ENCODE measurements around the gene STX2.
"Not testable (repeated sequence)": the region's sequence is repeated elsewhere in the genome, so short reads cannot be mapped to it uniquely, and the experiment has no call there.

Gene STX2

DNA sequence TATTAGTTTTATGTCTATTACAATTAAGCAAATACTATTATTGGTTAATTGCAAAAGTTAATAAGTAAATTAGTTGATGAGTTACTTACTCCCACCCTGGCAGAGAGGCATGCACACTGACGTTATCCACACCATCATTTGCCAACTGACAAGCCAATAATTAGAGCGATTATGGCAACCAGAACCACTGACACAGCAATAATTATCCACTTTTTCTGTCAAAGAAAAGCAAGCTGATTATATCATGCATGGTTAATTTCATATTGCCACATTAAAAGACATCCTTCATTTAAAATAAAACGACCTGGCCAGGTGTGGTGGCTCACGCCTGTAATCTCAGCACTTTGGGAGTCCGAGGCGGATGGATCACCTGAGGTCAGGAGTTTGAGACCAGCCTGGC lies 43.1 kb downstream of the STX2 start:
- no peak for DNase-seq

DNA sequence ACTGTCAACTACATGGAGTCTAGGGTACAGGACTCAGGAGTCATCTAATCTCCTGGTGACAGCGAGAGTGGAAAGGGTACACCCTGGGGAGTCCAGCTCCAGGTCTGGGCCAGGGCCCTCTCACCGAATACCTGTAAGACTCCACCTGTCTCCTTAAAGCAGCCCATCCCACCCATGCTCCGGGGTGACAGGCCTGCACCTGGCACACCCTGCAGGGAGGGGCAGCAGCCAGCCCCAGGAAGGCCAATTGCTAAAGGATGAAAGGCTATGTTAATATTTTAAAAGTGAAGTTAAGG lies 45.5 kb downstream of the STX2 start:
- no peak for DNase-seq

- no peak for DNase-seq
Observed at GRCh38 chr12:130792821-130793553, 46.1 kb downstream of the STX2 start.

- DNase-seq, result no peak
Observed at GRCh38 chr12:130791629-130792028, 47.4 kb downstream of the STX2 start.

DNA sequence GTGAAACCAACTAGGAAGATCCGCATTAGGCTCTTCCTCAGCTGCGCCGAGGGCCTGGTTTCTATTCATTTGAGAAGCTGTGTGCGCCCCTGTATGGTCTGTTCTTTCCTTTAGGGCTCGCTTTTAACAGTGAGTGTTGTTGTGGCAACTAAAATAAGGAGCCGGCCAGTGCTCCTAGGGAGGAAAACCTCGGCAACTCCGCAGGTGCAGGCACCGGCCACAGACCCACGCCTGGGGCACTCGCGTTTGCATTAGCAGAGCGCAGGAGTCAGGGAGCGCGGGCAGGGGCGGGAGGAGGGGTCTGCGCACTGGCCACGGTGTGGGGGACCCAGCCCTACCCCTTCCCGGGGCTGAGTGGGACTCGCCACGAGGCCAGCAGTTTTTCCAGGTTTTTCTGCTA lies 50.5 kb downstream of the STX2 start:
- DNase-seq, result no peak

DNA sequence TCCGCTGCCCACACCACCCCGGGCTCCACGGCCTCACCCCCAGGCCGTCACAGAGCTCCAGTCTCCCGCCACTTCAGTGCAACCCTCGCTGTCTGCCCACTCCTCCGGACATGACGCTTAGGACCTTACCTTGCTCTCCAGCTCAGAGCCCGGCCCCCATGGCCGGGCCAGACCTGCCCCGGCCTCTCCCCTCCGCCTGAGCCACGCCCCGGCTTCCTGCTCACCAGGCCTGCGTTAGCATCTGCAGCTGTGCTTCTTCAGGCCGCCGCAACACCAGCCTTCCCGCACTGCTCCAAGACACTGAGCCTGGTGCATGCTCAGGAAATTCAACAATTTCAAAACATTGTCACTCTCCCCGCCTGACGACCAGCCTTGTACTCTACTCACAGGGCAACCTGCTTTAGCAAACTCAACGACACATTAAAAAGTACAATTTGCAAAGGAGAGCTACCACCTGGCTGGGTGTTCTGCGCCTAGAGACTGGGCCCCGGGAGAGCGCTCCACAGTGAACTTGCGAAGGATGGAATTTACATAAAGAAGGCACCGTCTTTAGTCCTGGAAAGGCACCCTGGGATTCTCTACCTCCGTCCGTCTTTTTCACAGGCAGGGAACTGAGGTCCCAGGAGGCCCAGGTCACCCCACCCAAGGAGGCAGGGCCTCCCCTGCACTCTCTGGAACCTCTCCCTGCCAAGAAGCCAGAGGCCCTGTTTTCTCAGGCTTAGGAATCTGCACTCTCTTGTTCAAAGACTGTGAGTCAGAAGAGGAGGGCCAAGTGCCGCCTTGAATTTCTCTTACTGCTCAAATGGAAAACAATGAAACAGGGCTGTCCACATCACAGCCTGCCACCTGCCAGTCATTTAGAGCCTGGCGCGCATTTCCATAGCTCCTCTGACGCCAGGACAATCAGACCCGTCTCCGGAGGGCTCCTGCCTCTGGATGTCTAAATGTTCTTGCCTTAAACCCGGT lies 51.3 kb downstream of the STX2 start:
- no peak for DNase-seq

DNA sequence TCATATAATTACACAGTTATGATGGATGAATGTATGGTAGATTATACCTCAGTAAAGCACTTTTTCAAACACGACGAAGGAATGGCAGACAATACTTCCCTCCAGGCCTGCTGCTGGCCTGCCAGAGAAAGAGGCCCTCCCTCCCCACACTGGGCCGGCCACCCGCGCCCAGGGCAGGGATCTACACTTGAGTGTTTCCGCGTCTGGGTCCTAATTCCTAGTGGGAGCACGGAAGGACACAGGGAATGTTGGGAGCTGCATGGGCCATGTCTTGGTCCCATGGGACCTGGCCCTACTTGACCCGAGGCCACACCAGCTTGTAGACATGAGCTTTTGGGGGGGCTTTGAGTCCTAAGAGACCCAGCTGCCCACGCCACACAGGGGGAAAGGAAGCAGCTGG lies 52.0 kb downstream of the STX2 start:
- no peak for DNase-seq

DNA sequence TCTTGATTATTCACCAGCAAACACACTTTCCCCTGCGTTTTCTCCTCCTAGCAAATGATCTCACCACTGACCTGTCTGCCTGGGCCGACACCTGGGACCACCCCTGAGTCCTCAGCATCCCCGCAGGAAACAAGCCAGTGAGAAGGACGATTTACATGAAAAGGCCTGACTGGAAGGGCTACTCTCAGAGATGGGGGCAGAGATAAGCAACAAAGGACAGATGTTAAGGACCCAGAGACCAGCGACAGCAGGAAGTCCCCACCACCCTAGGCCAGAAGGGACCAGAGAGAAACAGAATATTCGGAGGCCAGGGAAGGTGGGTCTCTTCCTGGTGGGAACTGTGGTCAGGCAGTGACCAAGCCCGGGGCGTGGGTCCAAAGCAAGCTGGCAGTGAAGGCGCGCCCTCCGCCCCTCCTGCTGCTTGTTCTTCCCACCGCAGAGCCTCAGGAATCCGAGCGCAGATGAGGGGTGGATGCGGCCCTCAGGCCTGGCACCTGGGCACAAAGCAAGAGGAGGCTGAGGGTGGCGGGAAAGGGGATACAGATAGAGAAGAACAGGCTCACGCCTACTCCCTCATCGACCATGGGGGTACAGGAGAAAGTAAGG lies 55.8 kb downstream of the STX2 start:
- no peak for DNase-seq

DNA sequence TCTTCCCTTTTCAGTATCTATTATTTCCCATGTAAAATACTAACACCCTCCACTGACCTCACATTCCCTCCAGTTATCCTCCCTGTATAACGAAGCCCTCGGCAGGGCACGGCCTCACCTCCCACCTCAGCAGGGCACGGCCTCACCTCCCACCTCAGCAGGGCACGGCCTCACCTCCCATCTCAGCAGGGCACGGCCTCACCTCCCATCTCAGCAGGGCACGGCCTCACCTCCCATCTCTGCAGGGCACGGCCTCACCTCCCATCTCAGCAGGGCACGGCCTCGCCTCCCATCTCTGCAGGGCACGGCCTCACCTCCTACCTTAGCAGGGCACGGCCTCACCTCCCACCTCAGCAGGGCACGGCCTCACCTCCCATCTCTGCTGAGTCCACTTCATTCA lies 56.8 kb downstream of the STX2 start:
- DNase-seq, result not testable (repeated sequence)

DNA sequence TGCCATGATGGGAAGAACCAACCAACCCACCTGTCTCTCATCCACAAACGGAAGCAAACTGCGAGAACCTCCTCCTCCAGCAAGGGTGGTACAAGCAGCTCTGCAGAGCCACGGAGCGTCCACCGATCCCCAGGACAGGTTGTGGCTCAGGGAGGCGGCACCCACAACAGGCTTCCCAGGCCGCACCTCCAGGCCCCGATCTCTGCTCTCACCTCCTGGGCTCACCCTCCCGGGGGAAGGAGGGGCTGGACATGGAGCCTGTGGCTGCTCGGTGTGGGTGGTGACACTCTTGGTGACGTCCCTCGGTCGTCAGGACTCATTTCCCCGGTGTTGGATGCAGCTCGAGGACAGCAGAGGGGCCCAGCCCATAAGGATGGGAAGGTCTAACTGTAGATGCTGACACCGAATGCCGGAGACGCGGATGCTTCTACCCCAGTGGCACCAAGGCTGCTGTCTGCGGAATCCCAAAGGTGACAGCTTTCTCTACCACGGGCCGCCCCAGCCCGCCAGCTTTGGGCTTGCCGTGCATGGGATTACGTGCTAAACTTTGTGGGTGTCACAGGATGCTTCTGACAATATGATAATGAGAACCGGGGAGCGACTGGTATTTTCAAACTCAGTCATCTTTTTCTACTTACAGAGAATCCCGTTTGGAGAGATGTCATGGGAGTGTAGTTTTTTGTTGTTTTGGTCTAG lies 58.0 kb downstream of the STX2 start:
- no peak for DNase-seq

DNA sequence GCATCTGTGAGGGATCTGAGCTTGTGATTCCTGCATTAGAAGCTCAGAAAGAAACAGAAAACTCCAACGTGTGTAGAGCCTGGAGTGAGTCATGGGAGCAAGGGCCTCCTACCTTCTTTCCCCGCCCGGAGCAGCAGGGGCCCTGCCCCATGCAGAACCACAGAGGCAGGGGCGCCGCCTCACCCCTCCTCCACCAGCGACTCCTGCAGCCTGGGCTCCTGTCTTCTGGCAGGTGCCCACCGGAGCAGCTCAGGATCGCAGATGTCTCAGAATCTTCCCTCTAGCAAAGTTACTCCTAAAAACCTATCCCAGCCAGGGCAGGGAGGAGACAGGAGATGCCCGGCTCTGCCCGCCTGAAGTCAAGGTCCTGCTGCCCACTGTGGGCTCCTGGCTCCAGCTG lies 58.7 kb downstream of the STX2 start:
- DNase-seq, result no peak

- DNase-seq, result no peak
Observed at GRCh38 chr12:130778776-130779175, 60.3 kb downstream of the STX2 start.

DNA sequence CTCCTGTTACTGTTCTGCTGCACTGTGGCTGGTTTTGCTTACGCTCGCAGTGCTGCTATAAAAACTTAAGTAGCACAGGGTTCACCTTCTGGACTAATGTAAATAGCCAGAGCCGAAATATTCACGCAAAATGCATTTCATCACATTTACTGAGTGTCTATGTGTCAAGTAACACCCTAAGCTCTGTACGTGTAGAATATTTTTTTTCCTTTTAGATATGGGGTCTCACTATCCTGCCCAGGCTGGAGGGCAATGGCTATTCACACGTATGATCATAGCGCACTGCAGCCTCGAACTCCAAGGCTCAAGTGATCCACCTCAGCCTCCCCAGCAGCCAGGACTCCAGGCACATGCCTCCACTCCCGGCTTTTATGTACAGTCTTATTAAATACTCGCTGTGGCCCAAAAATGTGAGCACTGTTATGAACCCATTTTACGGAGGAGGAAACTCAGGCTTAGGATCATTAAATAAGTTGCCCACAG lies 62.2 kb downstream of the STX2 start:
- DNase-seq, result no peak

GRCh38 chr12:130775953-130776856 lies 62.8 kb downstream of the STX2 start:
- no peak for DNase-seq

DNA sequence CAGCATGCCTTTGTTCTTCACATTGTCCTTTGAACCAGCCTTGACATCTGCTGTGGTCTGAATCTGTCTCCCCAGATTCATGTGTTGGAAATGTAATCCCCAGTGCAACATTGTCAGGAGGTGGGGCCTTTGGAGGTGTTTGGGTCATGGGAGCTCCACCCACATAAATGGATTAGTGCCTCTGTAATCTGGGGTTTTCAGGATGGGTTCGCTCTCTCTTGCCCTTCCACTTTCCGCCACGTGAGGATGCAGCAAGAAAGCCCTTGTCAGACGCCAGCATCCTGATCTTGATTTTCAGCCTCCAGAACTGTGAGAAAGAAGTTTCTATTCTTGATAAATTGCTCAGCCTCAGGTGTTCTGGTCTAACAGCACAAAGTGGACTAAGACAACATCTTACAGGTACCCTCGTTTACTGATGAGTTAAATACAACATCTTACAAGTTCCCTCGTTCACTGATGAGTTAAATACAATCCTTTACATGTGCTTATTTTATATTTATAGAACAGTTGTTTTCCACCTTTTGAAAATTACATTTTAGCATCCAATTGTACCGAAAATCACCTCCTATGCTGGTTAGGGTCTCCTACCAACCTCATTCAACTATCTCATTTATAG lies 68.5 kb downstream of the STX2 start:
- no peak for DNase-seq

DNA sequence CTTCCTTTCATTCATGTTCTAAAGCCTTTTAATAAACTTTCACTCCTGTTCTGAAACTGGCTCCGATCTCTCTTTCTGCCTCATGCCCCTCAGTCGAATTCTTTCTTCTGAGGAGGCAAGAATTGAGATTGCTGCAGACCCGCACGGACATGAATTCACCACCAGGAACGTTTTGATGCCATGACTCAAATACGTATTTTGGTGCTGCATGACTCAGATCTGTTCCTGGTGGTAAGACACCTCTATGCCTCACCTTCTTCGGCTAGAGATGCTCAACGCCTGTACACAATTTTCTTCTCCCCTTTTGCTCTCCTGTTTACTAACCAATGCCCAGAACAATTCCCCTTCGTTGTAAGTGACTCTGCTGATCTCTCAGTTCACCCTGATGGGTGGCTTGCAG lies 70.9 kb downstream of the STX2 start:
- DNase-seq, result no peak

DNA sequence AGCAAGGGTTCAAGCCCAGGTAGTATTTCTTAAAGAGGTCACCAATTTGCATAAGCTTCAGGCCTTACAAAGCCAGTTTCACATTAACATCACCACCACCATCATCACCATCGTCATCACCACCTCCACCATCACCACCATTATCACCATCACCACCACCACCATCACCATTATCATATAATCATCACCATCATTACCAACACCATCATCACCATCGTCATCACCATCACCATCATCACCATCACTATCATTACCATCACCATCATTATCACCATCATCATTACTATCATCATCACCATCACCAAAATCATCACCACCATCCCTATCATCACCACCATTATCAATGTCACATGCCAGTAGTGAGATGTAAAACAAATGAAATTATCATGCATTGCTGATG lies 72.6 kb downstream of the STX2 start:
- no peak for DNase-seq

DNA sequence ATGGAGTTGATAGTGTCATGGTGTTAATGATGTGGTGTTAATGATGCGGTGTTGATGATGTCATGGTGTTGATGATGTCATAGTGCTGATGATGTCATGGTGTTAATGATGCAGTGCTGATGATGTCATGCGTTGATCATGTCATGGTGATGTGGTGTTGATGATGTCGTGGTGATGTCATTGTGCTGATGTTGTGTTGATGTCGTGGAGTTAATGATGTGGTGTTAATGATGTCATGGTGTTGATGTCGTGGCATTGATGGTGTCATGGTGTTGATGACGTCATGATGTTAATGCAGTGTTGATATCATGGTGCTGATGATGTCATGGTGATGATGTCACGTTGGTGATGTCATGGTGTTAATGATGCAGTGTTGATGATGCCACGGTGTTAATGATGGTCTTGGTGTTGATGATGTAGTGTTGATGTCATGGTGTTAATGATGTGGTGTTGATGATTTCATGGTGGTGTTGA lies 73.8 kb downstream of the STX2 start:
- no peak for DNase-seq

GRCh38 chr12:130764475-130765185 lies 74.4 kb downstream of the STX2 start:
- DNase-seq, result no peak

DNA sequence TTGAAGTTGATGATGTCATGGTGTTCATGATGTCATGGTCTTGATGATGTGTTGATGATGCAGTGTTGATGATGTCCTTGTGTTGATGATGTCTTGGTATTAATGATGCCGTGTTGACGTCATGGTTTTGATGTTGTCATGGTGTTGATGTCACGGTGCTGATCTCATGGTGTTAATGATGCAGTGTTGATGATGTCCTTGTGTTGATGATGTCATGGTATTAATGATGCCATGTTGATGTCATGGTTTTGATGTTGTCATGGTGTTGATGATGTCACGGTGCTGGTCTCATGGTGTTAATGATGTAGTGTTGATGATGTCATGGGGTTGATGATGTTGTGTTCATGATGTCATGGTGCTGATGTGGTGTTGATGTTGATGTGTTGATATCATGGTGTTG lies 75.0 kb downstream of the STX2 start:
- no peak for DNase-seq

DNA sequence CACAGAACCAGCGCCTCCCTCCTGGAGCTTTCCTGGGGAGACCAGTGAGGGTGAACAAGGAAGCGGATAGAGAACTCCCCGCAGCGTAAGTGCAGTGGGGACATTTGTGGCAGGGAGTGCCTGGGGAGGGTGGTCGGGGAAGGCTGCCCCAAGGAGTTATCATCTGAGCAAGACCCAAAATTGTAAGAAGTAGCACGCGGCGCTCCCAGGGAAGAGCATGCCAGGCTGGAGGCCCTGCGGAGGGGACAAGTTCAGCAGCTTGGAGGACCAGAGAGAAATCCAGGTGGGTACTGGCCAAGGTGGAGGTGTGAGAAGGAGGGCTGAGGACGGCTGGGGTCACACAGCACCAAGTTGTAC lies 76.8 kb downstream of the STX2 start:
- DNase-seq, result no peak
